GM12878 (cell line): ENCODE measurements around the gene CEP131.

ENCODE experiments used
- BHLHE40 ChIP-seq, 2 experiments: fragments of 450-650 bp in 1 of 2; IDR thresholded peaks; 2 replicates each; pipeline ENCODE4 v1.6.1; 2011 to 2017; ENCODE audit warnings: low read depth in 2 of 2, borderline replicate concordance in 1 of 2, improper control_type of control experiment in 1 of 2, low read length in 1 of 2, mild to moderate bottlenecking in 1 of 2
- CTCF ChIP-seq, 3 experiments: IDR thresholded peaks in 2 of 3; conservative IDR thresholded peaks in 1 of 3; 2 replicates each; pipeline ENCODE4 v1.5.1; 2011; ENCODE audit warnings: low read depth in 3 of 3, low read length in 3 of 3, mild to moderate bottlenecking in 3 of 3, control low read depth in 2 of 3, moderate library complexity in 2 of 3, inconsistent platforms in 1 of 3, mixed read lengths in 1 of 3; ENCODE audit not compliant: control insufficient read depth in 2 of 3, insufficient read depth in 1 of 3; ENCODE audit errors: extremely low read depth in 1 of 3
- EP300 ChIP-seq, 2 experiments: fragments of 150-350 bp in 1 of 2; IDR thresholded peaks; 2 replicates each; pipeline ENCODE4 v1.6.1; 2011 to 2012; ENCODE audit warnings: low read depth in 2 of 2, low read length in 2 of 2, borderline replicate concordance in 1 of 2, improper control_type of control experiment in 1 of 2, inconsistent platforms in 1 of 2; ENCODE audit not compliant: control insufficient read depth in 1 of 2
- GABPA ChIP-seq: IDR thresholded peaks from 2 replicates; pipeline ENCODE4 v1.6.1; 2014; ENCODE audit warnings: antibody characterized with exemption, low read depth, mild to moderate bottlenecking, inconsistent platforms
- KDM1A ChIP-seq: fragments of 200-600 bp; sonication (generic); IDR thresholded peaks from 2 replicates; pipeline ENCODE4 v1.6.1; 2016; ENCODE audit warnings: borderline replicate concordance
- NBN ChIP-seq: fragments of 450-650 bp; IDR thresholded peaks from 2 replicates; pipeline ENCODE4 v1.6.1; 2016
- NFYB ChIP-seq: IDR thresholded peaks from 2 replicates; pipeline ENCODE4 v1.6.1; 2011; ENCODE audit warnings: low read depth, mild to moderate bottlenecking, low read length, improper control_type of control experiment, moderate library complexity; ENCODE audit not compliant: insufficient read depth
- POLR2A ChIP-seq: IDR thresholded peaks from 2 replicates; pipeline ENCODE4 v1.6.1; 2011; ENCODE audit warnings: low read depth, mild to moderate bottlenecking, low read length
- SKIL ChIP-seq: fragments of 450-650 bp; IDR thresholded peaks from 2 replicates; pipeline ENCODE4 v1.6.1; 2017; ENCODE audit warnings: mild to moderate bottlenecking, low read depth, inconsistent platforms; ENCODE audit not compliant: poor library complexity, severe bottlenecking

GRCh38 chr17:81228834-81229665 lies 6.3 kb upstream of the CEP131 start:
- TF ChIP-seq SKIL (no peak), EP300 (IDR thresholded peaks at IDR 0.05; ENCODE audit: borderline replicate concordance in 1 of 2, control insufficient read depth in 1 of 2, low read depth in 2 of 2, low read length in 2 of 2) (no peak), CTCF (IDR thresholded peaks at IDR 0.05 in 2 of 3, conservative IDR thresholded peaks at IDR 0.05 in 1 of 3; ENCODE audit: control insufficient read depth in 2 of 3, extremely low read depth in 1 of 3, insufficient read depth in 1 of 3, low read depth in 3 of 3, low read length in 3 of 3) (no peak), NBN (no peak), BHLHE40 (IDR thresholded peaks at IDR 0.05; ENCODE audit: borderline replicate concordance in 1 of 2, low read depth in 2 of 2, low read length in 1 of 2) (no peak), POLR2A (no peak; the same call in 1 of the 2 replicates), KDM1A (no peak), GABPA (no peak), NFYB (no peak)
